K562 (cell line): Measurements from ENCODE around the gene SIK1. TPM values are rescaled to one million over a fixed set of nuclear protein-coding genes. Genes with fewer than 3 reads are reported as not detected.
"Not testable (repeated sequence)": the region's sequence is repeated elsewhere in the genome, so short reads cannot be mapped to it uniquely, and the experiment has no call there.

Experiments used
- ATAC-seq: fragments of 200-7000 bp; cut with Tn5 transposase; 3 replicates; pipeline ENCODE4 v1.9.1; 2020; ENCODE audit warnings: moderate library complexity
- BruUV-seq: library from RNA; stranded (reverse); fragments of 400-500 nt; replicated peaks from 2 replicates; lab custom pipeline; 2021; lab: Mats Ljungman, UMichigan
- CTCF ChIA-PET: fragments of 300-600 bp; formaldehyde crosslinking; extraction: SDS; loops from one replicate; lab custom pipeline; 2021; ENCODE audit warnings: low intra/inter-chr PET ratio; lab: Yijun Ruan, JAX
- POLR2A ChIA-PET: fragments of 300-600, 350-650 bp; sonication (Branson Sonifier 250); formaldehyde crosslinking; extraction: SDS; loops from one replicate; lab custom pipeline; 2021; ENCODE audit warnings: antibody characterized with exemption, inconsistent platforms; lab: Yijun Ruan, JAX
- DNase-seq, 4 experiments: peaks; one replicate each; pipeline versions ENCODE4 v3.0.0 to v3.0.0-alpha.2; 2011 to 2018; ENCODE audit warnings: low spot score in 3 of 4, mixed read lengths in 3 of 4; ENCODE audit errors: extremely low read depth in 1 of 4
- FAIRE-seq: peaks from 2 replicates; lab custom pipeline; 2011; peaks lifted over from hg19 to GRCh38; lab: Jason Lieb, UNC
- H2AFZ ChIP-seq: 2 replicates; pipeline ENCODE4 v1.6.0; 2011; ENCODE audit warnings: low read depth, low read length, control low read depth, inconsistent platforms
- H3K27ac ChIP-seq: fragments of 200-600 bp; 3 replicates; pipeline ENCODE4 v1.8.0; 2011; ENCODE audit warnings: low read depth, mild to moderate bottlenecking, control low read depth, inconsistent platforms, low read length, moderate library complexity, mixed read lengths; ENCODE audit errors: extremely low read depth
- H3K27me3 ChIP-seq, 2 experiments: fragments of 300-600 bp in 1 of 2; 2 replicates in 1 of 2; 3 replicates in 1 of 2; pipeline versions ENCODE4 v1.6.0 to v1.8.0; 2011; ENCODE audit warnings: inconsistent platforms in 2 of 2, low read length in 2 of 2, mild to moderate bottlenecking in 1 of 2, mixed read lengths in 1 of 2, moderate library complexity in 1 of 2; ENCODE audit not compliant: control insufficient read depth in 2 of 2, insufficient read depth in 2 of 2
- H3K36me3 ChIP-seq: fragments of 300-600 bp; 3 replicates; pipeline ENCODE4 v1.8.0; 2011; ENCODE audit warnings: mild to moderate bottlenecking, low read length, inconsistent platforms; ENCODE audit not compliant: control insufficient read depth, insufficient read depth
- H3K4me1 ChIP-seq, 2 experiments: fragments of 200-600 bp in 1 of 2; replicated peaks in 1 of 2; 2 replicates in 1 of 2; 3 replicates in 1 of 2; pipeline versions ENCODE4 v1.5.1 to v1.8.0; 2011; ENCODE audit warnings: inconsistent platforms in 2 of 2, low read length in 2 of 2, mild to moderate bottlenecking in 1 of 2, mixed read lengths in 1 of 2, moderate library complexity in 1 of 2; ENCODE audit not compliant: control insufficient read depth in 2 of 2, insufficient read depth in 2 of 2
- H3K4me2 ChIP-seq: 2 replicates; pipeline ENCODE4 v1.6.1; 2011; ENCODE audit warnings: low read length, control low read depth, inconsistent platforms, mixed read lengths; ENCODE audit not compliant: insufficient read depth
- H3K4me3 ChIP-seq: fragments of 200-600 bp; sonication (generic), shearing (Covaris generic); 2 replicates; pipeline ENCODE4 v1.5.1; 2016; ENCODE audit warnings: control low read depth, inconsistent platforms
- H3K79me2 ChIP-seq: fragments of 200-600 bp; 3 replicates; pipeline ENCODE4 v1.8.0; 2011; ENCODE audit warnings: low read length, inconsistent platforms; ENCODE audit not compliant: control insufficient read depth, insufficient read depth
- H3K9ac ChIP-seq, 2 experiments: 2 replicates each; pipeline versions ENCODE4 v1.6.0 to v1.6.1; 2011; ENCODE audit warnings: low read depth in 2 of 2, low read length in 2 of 2, control low read depth in 1 of 2, inconsistent platforms in 1 of 2, mild to moderate bottlenecking in 1 of 2, mixed read lengths in 1 of 2; ENCODE audit not compliant: insufficient read depth in 1 of 2
- H3K9me1 ChIP-seq: one replicate; pipeline ENCODE4 v1.6.0; 2011; ENCODE audit warnings: inconsistent platforms, mild to moderate bottlenecking, low read length, moderate library complexity; ENCODE audit not compliant: control insufficient read depth, insufficient read depth
- H3K9me3 ChIP-seq: replicated peaks from 2 replicates; pipeline ENCODE4 v1.5.1; 2011; ENCODE audit warnings: low read depth, low read length, inconsistent platforms; ENCODE audit not compliant: control insufficient read depth, insufficient read depth
- H4K20me1 ChIP-seq: replicated peaks from 2 replicates; pipeline ENCODE4 v1.6.1; 2011; ENCODE audit warnings: low read length, inconsistent platforms, mixed read lengths; ENCODE audit not compliant: control insufficient read depth, insufficient read depth
- WGBS: fragments of 100-300 bp; shearing (Covaris generic); methylation state at CpG from one replicate; pipeline ENCODE4 v1.1.6; 2016; ENCODE audit warnings: low coverage, mixed read lengths; ENCODE audit not compliant: insufficient coverage; ENCODE audit errors: missing lambda C conversion rate; 5-methylcytosine and 5-hydroxymethylcytosine counted together
- in situ Hi-C: fragments of 300-500 bp; cut with MboI; formaldehyde crosslinking; loops from 4 replicates; pipeline ENCODE4 v1.15.0; 2018; ENCODE audit warnings: inconsistent platforms, mixed read lengths
- intact Hi-C: fragments of 100-400 bp; cut with micrococcal nuclease; formaldehyde crosslinking; loops from 2 replicates; pipeline ENCODE4 v1.14.2; 2022
- polyA plus RNA-seq, 8 experiments: library from polyadenylated mRNA; depleted of rRNA in 4 of 8; stranded (reverse) in 5 of 8; unstranded in 3 of 8; fragments of >200 nt; fragmentation: Nextera tagmentation in 2 of 8; fragmentation: Illumina TruSeq in 1 of 8; extraction: Ambion mirVana in 2 of 8; extraction: Trizol in 1 of 8; gene quantifications; 2 replicates each; pipeline versions ENCODE4 v1.2.1 to v1.2.3, GENCODE V29; 2011 to 2014; ENCODE audit warnings: inconsistent platforms in 1 of 8, missing spikeins in 1 of 8
- total RNA-seq, 7 experiments: library from RNA; depleted of rRNA in 6 of 7; stranded (reverse); fragments of >200 nt in 6 of 7; fragmentation: Illumina TruSeq in 2 of 7; extraction: Trizol in 2 of 7; gene quantifications; 2 replicates each; pipeline versions ENCODE4 v1.2.1 to v1.2.3, GENCODE V29; 2011 to 2021; ENCODE audit warnings: low replicate concordance in 1 of 7

The SIK1 gene
- total and polyA plus RNA-seq, 9 of the 15 experiments (the other 6 are each of a cell fraction or from before 2014, with no cell fraction given): 0.45 to 4.3 (median 1.8) TPM; not detected in 2

DNA sequence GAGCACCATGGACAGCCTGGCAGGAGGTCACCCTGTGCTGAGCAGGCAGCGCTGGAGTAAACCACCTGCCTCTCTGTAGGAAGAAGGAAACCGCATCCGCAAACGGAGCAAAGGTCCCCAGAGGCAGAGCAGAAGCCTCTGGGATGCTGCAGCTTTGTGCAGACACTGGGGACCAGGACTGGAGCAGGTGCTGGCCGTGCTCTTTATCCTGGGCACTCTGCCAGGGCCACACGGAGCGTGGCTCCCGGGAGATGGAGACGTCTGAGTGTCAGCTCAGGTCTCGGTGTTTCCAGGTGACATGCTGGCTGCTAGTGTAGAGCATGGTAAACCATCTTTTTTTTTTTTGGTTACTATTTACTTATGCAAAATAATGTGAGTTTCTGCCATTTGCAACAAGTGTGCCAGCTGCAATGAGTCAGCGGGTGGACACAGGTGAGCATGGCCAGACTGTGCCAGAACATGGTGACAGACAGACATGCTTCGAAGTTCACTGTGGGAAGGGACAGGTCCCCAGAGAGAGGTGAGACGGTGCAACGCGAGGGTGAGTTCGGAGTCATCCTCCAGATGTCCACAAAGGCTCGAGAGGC lies 4.0 kb upstream of the SIK1 start:
- H2AFZ ChIP-seq, H3K4me1 ChIP-seq, CTCF ChIA-PET, H3K4me3 ChIP-seq, H3K9me3 ChIP-seq, BruUV-seq, POLR2A ChIA-PET, intact Hi-C loops, H3K36me3 ChIP-seq, DNase-seq, H3K9me1 ChIP-seq, H3K4me2 ChIP-seq, H3K79me2 ChIP-seq, H3K27me3 ChIP-seq, in situ Hi-C loops, H3K27ac ChIP-seq, FAIRE-seq, ATAC-seq, H4K20me1 ChIP-seq, H3K9ac ChIP-seq: not testable (repeated sequence)
- no CpG with 5 or more reads among the region's 17 CpGs for WGBS

DNA sequence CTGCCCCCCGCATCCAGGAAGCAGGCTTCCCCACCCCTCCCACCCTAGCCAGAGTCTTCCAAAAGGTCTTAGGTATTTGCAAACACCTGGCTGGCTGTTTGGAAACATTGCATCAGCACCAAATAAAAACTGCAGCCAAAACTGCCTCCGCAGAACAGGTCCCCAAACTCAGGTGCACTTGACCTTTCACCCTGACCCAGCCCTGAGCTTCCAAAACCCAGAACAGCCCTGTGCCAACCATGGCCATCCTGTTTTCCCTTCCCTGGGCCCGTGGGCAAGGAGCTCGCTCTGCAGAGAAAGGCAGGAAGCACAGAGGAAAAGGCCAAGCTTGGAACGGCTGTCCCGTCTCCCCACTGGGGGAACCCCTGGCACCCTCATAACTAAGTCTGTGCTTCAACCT lies 2.0 kb upstream of the SIK1 start:
- BruUV-seq, in situ Hi-C loops: not testable (repeated sequence)

DNA sequence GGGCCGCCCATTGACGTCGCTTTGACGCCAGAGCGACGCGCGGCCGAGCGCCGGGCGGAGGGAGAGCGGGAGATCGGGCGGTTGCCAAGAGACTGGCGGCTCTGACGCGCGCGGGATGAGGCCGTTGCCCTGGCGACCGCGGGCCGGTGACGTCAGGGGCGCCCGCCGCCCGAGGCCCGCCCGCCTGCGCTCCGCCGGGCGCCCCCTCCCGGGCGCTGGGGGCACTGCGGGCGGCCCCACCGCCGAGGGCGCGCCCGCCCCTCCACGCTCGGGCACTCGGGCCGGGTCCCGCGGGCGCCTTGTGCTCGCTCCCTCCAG lies 270 bp upstream of the SIK1 start:
- H3K4me2 ChIP-seq, H3K79me2 ChIP-seq, H2AFZ ChIP-seq, BruUV-seq, H3K9me3 ChIP-seq, H3K36me3 ChIP-seq, CTCF ChIA-PET, DNase-seq, H3K4me1 ChIP-seq, H3K27me3 ChIP-seq, intact Hi-C loops, H4K20me1 ChIP-seq, in situ Hi-C loops, H3K9ac ChIP-seq, H3K27ac ChIP-seq, H3K9me1 ChIP-seq, POLR2A ChIA-PET, H3K4me3 ChIP-seq: not testable (repeated sequence)
- ATAC-seq (peak; percentile 95), FAIRE-seq (peak; percentile 77)
- no CpG with 5 or more reads among the region's 53 CpGs for WGBS

More for the DNA sequence above, 2.0 kb upstream of the SIK1 start:
- H3K4me3 ChIP-seq, H3K36me3 ChIP-seq, H3K79me2 ChIP-seq, FAIRE-seq, ATAC-seq, H3K9ac ChIP-seq, DNase-seq, H3K9me3 ChIP-seq, H3K4me1 ChIP-seq, POLR2A ChIA-PET, H3K27me3 ChIP-seq, H3K4me2 ChIP-seq, H4K20me1 ChIP-seq, CTCF ChIA-PET, H2AFZ ChIP-seq, H3K9me1 ChIP-seq, intact Hi-C loops, H3K27ac ChIP-seq: not testable (repeated sequence)
- WGBS: no CpG with 5 or more reads among the region's 6 CpGs

DNA sequence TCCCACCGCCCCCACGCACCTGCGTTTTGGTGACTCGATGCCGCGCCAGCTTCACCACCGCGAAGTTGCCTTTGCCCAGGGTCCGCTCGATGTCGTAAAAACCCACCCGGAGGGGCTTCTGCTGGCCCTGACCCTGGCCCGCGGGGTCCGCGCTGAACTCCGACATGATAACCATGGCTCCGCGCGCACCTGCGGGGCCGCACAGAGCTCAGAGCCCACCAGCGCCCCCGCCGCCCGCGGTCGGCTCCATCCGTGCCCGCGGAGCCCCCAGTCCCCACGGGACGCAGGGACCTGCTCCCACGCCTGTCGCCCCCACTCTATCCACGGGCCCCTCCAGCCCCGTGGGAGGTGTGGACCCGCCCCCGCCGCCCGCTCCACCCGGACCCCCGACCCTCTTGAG lies 927 bp downstream of the SIK1 start:
- in situ Hi-C loops, CTCF ChIA-PET: not testable (repeated sequence)

More for the DNA sequence above, 927 bp downstream of the SIK1 start:
- ATAC-seq: peak; percentile 38
- H3K4me2 ChIP-seq, H3K27ac ChIP-seq, H4K20me1 ChIP-seq, H3K27me3 ChIP-seq, H3K9me3 ChIP-seq, POLR2A ChIA-PET, H3K79me2 ChIP-seq, intact Hi-C loops, DNase-seq, H3K4me1 ChIP-seq, H3K9ac ChIP-seq, H3K9me1 ChIP-seq, H3K4me3 ChIP-seq, H3K36me3 ChIP-seq, FAIRE-seq, H2AFZ ChIP-seq, BruUV-seq: not testable (repeated sequence)
- no CpG with 5 or more reads among the region's 43 CpGs for WGBS
